T-cell (primary cell): ENCODE data around the gene AHRR. TPM values are rescaled to one million over a fixed set of nuclear protein-coding genes. Genes with fewer than 3 reads are reported as not detected.

ENCODE experiments used
- ATAC-seq, 4 experiments: fragments of 200-7000 bp in 3 of 4; fragments of 150-1000 bp in 1 of 4; cut with Tn5 transposase; replicated peaks in 1 of 4; 1 replicate in 3 of 4; 2 replicates in 1 of 4; pipeline ENCODE4 v1.10.0; 2021; ENCODE audit warnings: moderate library complexity in 3 of 4, mild to moderate bottlenecking in 2 of 4, moderate number of reproducible peaks in 1 of 4
- CTCF ChIA-PET, 2 donors: fragments of 300-600 bp; sonication (Branson Sonifier 250); formaldehyde crosslinking; loops; one replicate each; lab custom pipeline; 2022; ENCODE audit warnings: antibody characterized with exemption in 2 of 2; lab: Charles Lee
- POLR2A ChIA-PET, 2 donors: fragments of 300-600 bp; sonication (Branson Sonifier 250); formaldehyde crosslinking; loops; one replicate each; lab custom pipeline; 2022; ENCODE audit warnings: antibody characterized with exemption in 2 of 2; lab: Charles Lee
- DNase-seq, 35 experiments: peaks; one replicate each; pipeline versions ENCODE4 v3.0.0 to v3.0.0-alpha.2; 2013 to 2023
- H3K27ac ChIP-seq: one replicate; pipeline ENCODE4 v1.5.1; 2013; ENCODE audit warnings: low read length
- H3K27me3 ChIP-seq, 2 experiments: replicated peaks in 1 of 2; 1 replicate in 1 of 2; 2 replicates in 1 of 2; pipeline versions ENCODE4 v1.6.1 to v1.7.0; 2013; ENCODE audit warnings: low read length in 1 of 2, mixed read lengths in 1 of 2; ENCODE audit not compliant: control insufficient read depth in 2 of 2, insufficient read depth in 2 of 2; ENCODE audit errors: extremely low read depth in 1 of 2
- H3K36me3 ChIP-seq, 2 donors: 1 replicate in 1 of 2; 2 replicates in 1 of 2; pipeline versions ENCODE4 v1.6.1 to v1.7.0; 2013; ENCODE audit warnings: low read length in 1 of 2; ENCODE audit not compliant: control insufficient read depth in 2 of 2, insufficient read depth in 1 of 2; ENCODE audit errors: extremely low read depth in 1 of 2
- H3K4me1 ChIP-seq, 2 experiments: 1 replicate in 1 of 2; 2 replicates in 1 of 2; pipeline versions ENCODE4 v1.6.1 to v1.7.0; 2013; ENCODE audit warnings: low read length in 2 of 2, mixed read lengths in 1 of 2; ENCODE audit not compliant: insufficient read depth in 2 of 2, control insufficient read depth in 1 of 2; ENCODE audit errors: extremely low read depth in 1 of 2
- H3K4me3 ChIP-seq, 2 donors: 1 replicate in 1 of 2; 2 replicates in 1 of 2; pipeline versions ENCODE4 v1.5.1 to v1.7.0; 2013; ENCODE audit warnings: mild to moderate bottlenecking in 2 of 2, low read length in 1 of 2, moderate library complexity in 1 of 2; ENCODE audit not compliant: control insufficient read depth in 1 of 2; ENCODE audit errors: extremely low read depth in 1 of 2
- H3K9me3 ChIP-seq: 2 replicates; pipeline ENCODE4 v1.7.0; 2013
- H3K27ac Mint-ChIP-seq, 2 donors: one replicate each; pipeline ENCODE4 v1.8.0; 2020 to 2021; ENCODE audit warnings: mild to moderate bottlenecking in 2 of 2, mixed read lengths in 2 of 2
- H3K27me3 Mint-ChIP-seq, 2 donors: one replicate each; pipeline ENCODE4 v1.8.0; 2021 to 2022; ENCODE audit warnings: mixed read lengths in 2 of 2
- H3K36me3 Mint-ChIP-seq: one replicate; pipeline ENCODE4 v1.8.0; 2021; ENCODE audit warnings: mixed read lengths
- H3K4me1 Mint-ChIP-seq, 3 donors: one replicate each; pipeline ENCODE4 v1.8.0; 2020 to 2022; ENCODE audit warnings: mixed read lengths in 3 of 3, mild to moderate bottlenecking in 1 of 3
- H3K4me3 Mint-ChIP-seq, 3 donors: one replicate each; pipeline ENCODE4 v1.8.0; 2020 to 2022; ENCODE audit warnings: mild to moderate bottlenecking in 3 of 3, mixed read lengths in 3 of 3, moderate library complexity in 3 of 3
- H3K9me3 Mint-ChIP-seq, 3 donors: one replicate each; pipeline ENCODE4 v1.8.0; 2020 to 2022; ENCODE audit warnings: mixed read lengths in 3 of 3
- WGBS: methylation state at CpG from one replicate; pipeline ENCODE4 v1.1.5; 2013; ENCODE audit warnings: missing lambda C conversion rate; ENCODE audit not compliant: insufficient coverage; 5-methylcytosine and 5-hydroxymethylcytosine counted together
- total RNA-seq, 35 experiments: library from RNA in 6 of 35; stranded (reverse) in 6 of 35; fragments of 120-200 nt in 1 of 35; gene quantifications; one replicate each; pipeline versions ENCODE4 v1.2.1 to v1.2.4 and lab custom pipeline; 2013 to 2026

The AHRR gene
- total RNA-seq, 5 donors from 2014 or later (not counting 1 experiment from before 2014, with no cell fraction given): 0.55 to 13.5 (median 3.4) TPM

GRCh38 chr5:422323-423232 lies 101.1 kb downstream of the AHRR start:
- Histone ChIP-seq H3K9me3 (no peaks in the 10 kb centered on the region), H3K36me3 (no peaks in the 10 kb centered on the region), H3K4me3 (no peak overlapping the region), H3K27ac (no peak overlapping the region), H3K4me1 (no peaks in the 10 kb centered on the region), H3K27me3 (peaks cover 0 to 21% of the 10 kb centered on the region in 2 experiments)
- H3K4me3 Mint-ChIP-seq: no peak overlapping the region
- WGBS: 82% methylated on average over 24 of the region's 32 CpGs
- no peaks in the 10 kb centered on the region for H3K4me1 Mint-ChIP-seq
- no peak for ATAC-seq
- peaks cover 0 to 6% of the 10 kb centered on the region in 2 donors for H3K27me3 Mint-ChIP-seq
- no peaks in the 10 kb centered on the region for H3K9me3 Mint-ChIP-seq
- CTCF ChIA-PET: no interaction called here
- H3K27ac Mint-ChIP-seq: no peak overlapping the region
- DNase-seq: no peak
- no peaks in the 10 kb centered on the region for H3K36me3 Mint-ChIP-seq
- POLR2A ChIA-PET: no interaction called here

- no peak for ATAC-seq
- no peak overlapping the region for H3K27ac ChIP-seq
- Mint-ChIP-seq H3K36me3 (no peaks in the 10 kb centered on the region), H3K4me3 (no peak overlapping the region), H3K27ac (no peak overlapping the region), H3K4me1 (no peaks in the 10 kb centered on the region), H3K9me3 (no peaks in the 10 kb centered on the region), H3K27me3 (peaks cover 0 to 6% of the 10 kb centered on the region in 2 donors)
- no peak overlapping the region for H3K4me3 ChIP-seq
- CTCF ChIA-PET: no interaction called here
- WGBS: 74% methylated on average over 9 of the region's 9 CpGs
- DNase-seq: no peak
- no peaks in the 10 kb centered on the region for H3K36me3 ChIP-seq
- POLR2A ChIA-PET: no interaction called here
- peaks cover 0 to 21% of the 10 kb centered on the region in 2 experiments for H3K27me3 ChIP-seq
- H3K9me3 ChIP-seq: no peaks in the 10 kb centered on the region
- H3K4me1 ChIP-seq: no peaks in the 10 kb centered on the region
Measured at GRCh38 chr5:423233-423565, 101.7 kb downstream of the AHRR start.

- H3K9me3 ChIP-seq: no peaks in the 10 kb centered on the region
- POLR2A ChIA-PET: no interaction called here
- H3K4me1 ChIP-seq: no peaks in the 10 kb centered on the region
- H3K27ac ChIP-seq: no peak overlapping the region
- ATAC-seq (no peak), DNase-seq (no peak)
- no peak overlapping the region for H3K4me3 Mint-ChIP-seq
- 61% methylated on average over 23 of the region's 24 CpGs for WGBS
- no peaks in the 10 kb centered on the region for H3K36me3 Mint-ChIP-seq
- H3K27me3 Mint-ChIP-seq: peaks cover 0 to 6% of the 10 kb centered on the region in 2 donors
- CTCF ChIA-PET: no interaction called here
- no peaks in the 10 kb centered on the region for H3K36me3 ChIP-seq
- no peaks in the 10 kb centered on the region for H3K4me1 Mint-ChIP-seq
- H3K27me3 ChIP-seq: peaks cover 0 to 21% of the 10 kb centered on the region in 2 experiments
- H3K4me3 ChIP-seq: no peak overlapping the region
- H3K9me3 Mint-ChIP-seq: no peaks in the 10 kb centered on the region
- H3K27ac Mint-ChIP-seq: no peak overlapping the region
Measured at GRCh38 chr5:423626-424261, 102.2 kb downstream of the AHRR start.

GRCh38 chr5:424301-425110 lies 103.0 kb downstream of the AHRR start:
- CTCF ChIA-PET: no interaction called here
- Mint-ChIP-seq H3K36me3 (no peaks in the 10 kb centered on the region), H3K27ac (no peak overlapping the region), H3K9me3 (no peaks in the 10 kb centered on the region), H3K4me3 (no peak overlapping the region), H3K4me1 (no peaks in the 10 kb centered on the region), H3K27me3 (peaks cover 0 to 6% of the 10 kb centered on the region in 2 donors)
- DNase-seq (no peak), ATAC-seq (no peak)
- Histone ChIP-seq H3K36me3 (no peaks in the 10 kb centered on the region), H3K9me3 (no peaks in the 10 kb centered on the region), H3K4me3 (no peak overlapping the region), H3K4me1 (no peaks in the 10 kb centered on the region), H3K27me3 (peaks cover 0 to 23% of the 10 kb centered on the region in 2 experiments), H3K27ac (no peak overlapping the region)
- WGBS: 80% methylated on average over 5 of the region's 11 CpGs
- POLR2A ChIA-PET: no interaction called here

- Mint-ChIP-seq H3K9me3 (no peaks in the 10 kb centered on the region), H3K4me1 (no peaks in the 10 kb centered on the region), H3K27me3 (peaks cover 0 to 11% of the 10 kb centered on the region in 2 donors), H3K4me3 (no peak overlapping the region), H3K27ac (no peak overlapping the region), H3K36me3 (no peaks in the 10 kb centered on the region)
- POLR2A ChIA-PET: no interaction called here
- Histone ChIP-seq H3K27ac (no peak overlapping the region), H3K4me1 (no peaks in the 10 kb centered on the region), H3K9me3 (no peaks in the 10 kb centered on the region), H3K4me3 (no peak overlapping the region), H3K36me3 (no peaks in the 10 kb centered on the region), H3K27me3 (peaks cover 0 to 22% of the 10 kb centered on the region in 2 experiments)
- peak in 1 of 4 experiments; percentile 46 for ATAC-seq
- WGBS: no CpG with 5 or more reads among the region's 5 CpGs
- CTCF ChIA-PET: no interaction called here
- DNase-seq: peak in 2 of 35 experiments; percentile 23 to 46
Measured at GRCh38 chr5:425714-426113, 104.2 kb downstream of the AHRR start.

- CTCF ChIA-PET: no interaction called here
Measured at GRCh38 chr5:426392-426976, 105.0 kb downstream of the AHRR start.

More at GRCh38 chr5:426392-426976, 105.0 kb downstream of the AHRR start:
- no peaks in the 10 kb centered on the region for H3K4me1 Mint-ChIP-seq
- no peaks in the 10 kb centered on the region for H3K9me3 ChIP-seq
- no peak overlapping the region for H3K27ac Mint-ChIP-seq
- WGBS: 77% methylated on average over 3 of the region's 3 CpGs
- H3K36me3 ChIP-seq: no peaks in the 10 kb centered on the region
- H3K36me3 Mint-ChIP-seq: no peaks in the 10 kb centered on the region
- H3K27me3 ChIP-seq: peaks cover 0 to 30% of the 10 kb centered on the region in 2 experiments
- ATAC-seq (no peak), DNase-seq (no peak)
- POLR2A ChIA-PET: no interaction called here
- H3K9me3 Mint-ChIP-seq: no peaks in the 10 kb centered on the region
- H3K27me3 Mint-ChIP-seq: peaks cover 0 to 11% of the 10 kb centered on the region in 2 donors
- H3K4me3 Mint-ChIP-seq: no peak overlapping the region
- H3K27ac ChIP-seq: no peak overlapping the region
- no peak overlapping the region for H3K4me3 ChIP-seq
- no peaks in the 10 kb centered on the region for H3K4me1 ChIP-seq
